ENCODE measurements around the gene EIPR1.

GRCh38 chr2:3195641-3196476 lies 181.8 kb downstream of the EIPR1 start:
- no peak for TF ChIP-seq JUNB (IDR thresholded peaks at IDR 0.05)
- TF ChIP-seq ZNF274 (IDR thresholded peaks at IDR 0.05; ENCODE audit: insufficient read depth, insufficient read length): no peak
- no peak for TF ChIP-seq BHLHE40 (IDR thresholded peaks at IDR 0.05; ENCODE audit: borderline replicate concordance in 1 of 2, low read depth in 2 of 2, low read length in 1 of 2)
- no peak for TF ChIP-seq PBX3 (IDR thresholded peaks at IDR 0.05; ENCODE audit: insufficient replicate concordance, low read depth, low read length)
